Smooth muscle cell (in vitro differentiated cells): ENCODE measurements around the gene ACOX3. TPM values are rescaled to one million over a fixed set of nuclear protein-coding genes. Genes with fewer than 3 reads are reported as not detected.

Experiments
- DNase-seq: peaks from one replicate; lab custom pipeline; 2025; ENCODE audit not compliant: unreplicated experiment; lab: John Stamatoyannopoulos, UW
- H2AFZ ChIP-seq: fragments of 200-600 bp; sonication (generic); 2 replicates; pipeline ENCODE4 v1.6.0; 2016; ENCODE audit warnings: antibody characterized with exemption, low read depth, mild to moderate bottlenecking
- H3F3A ChIP-seq: fragments of 200-600 bp; sonication (generic); 2 replicates; pipeline ENCODE4 v1.6.0; 2017; ENCODE audit warnings: antibody characterized with exemption, low read depth
- H3K27ac ChIP-seq: fragments of 200-600 bp; sonication (generic); 2 replicates; pipeline ENCODE4 v1.5.1; 2016; ENCODE audit warnings: low read depth, mild to moderate bottlenecking
- H3K27me3 ChIP-seq: fragments of 200-600 bp; sonication (generic); 2 replicates; pipeline ENCODE4 v1.6.1; 2016; ENCODE audit warnings: low read depth, mild to moderate bottlenecking
- H3K36me3 ChIP-seq: fragments of 200-600 bp; sonication (generic); 2 replicates; pipeline ENCODE4 v1.5.1; 2016; ENCODE audit warnings: low read depth
- H3K4me1 ChIP-seq: fragments of 200-600 bp; sonication (generic); 2 replicates; pipeline ENCODE4 v1.5.1; 2016; ENCODE audit warnings: low read depth
- H3K4me2 ChIP-seq: fragments of 200-600 bp; sonication (generic); 2 replicates; pipeline ENCODE4 v1.6.0; 2016; ENCODE audit warnings: mild to moderate bottlenecking
- H3K4me3 ChIP-seq: fragments of 200-600 bp; sonication (generic); 2 replicates; pipeline ENCODE4 v1.5.1; 2016; ENCODE audit warnings: mild to moderate bottlenecking
- H3K79me2 ChIP-seq: fragments of 200-600 bp; sonication (generic); 2 replicates; pipeline ENCODE4 v1.6.0; 2016; ENCODE audit warnings: low read depth, mild to moderate bottlenecking
- H3K9ac ChIP-seq: fragments of 200-600 bp; sonication (generic); 2 replicates; pipeline ENCODE4 v1.6.0; 2016; ENCODE audit warnings: low read depth
- H3K9me3 ChIP-seq: fragments of 200-600 bp; sonication (generic); replicated peaks from 2 replicates; pipeline ENCODE4 v1.5.1; 2016; ENCODE audit warnings: low read depth
- H4K20me1 ChIP-seq: fragments of 200-600 bp; sonication (generic); 2 replicates; pipeline ENCODE4 v1.6.0; 2016; ENCODE audit warnings: low read depth
- CTCF ChIP-seq: fragments of 200-600 bp; sonication (generic); IDR thresholded peaks from 2 replicates; pipeline ENCODE4 v1.5.1; 2017; ENCODE audit warnings: borderline replicate concordance, mild to moderate bottlenecking, antibody characterized with exemption; ENCODE audit not compliant: insufficient read depth, poor library complexity, severe bottlenecking
- WGBS: methylation state at CpG from one replicate; pipeline ENCODE4 v1.1.7; 2016; ENCODE audit warnings: low lambda C conversion rate; 5-methylcytosine and 5-hydroxymethylcytosine counted together
- polyA plus RNA-seq: library from polyadenylated mRNA; unstranded; fragments of >200 nt; fragmentation: Nextera tagmentation; extraction: Ambion mirVana; gene quantifications from 2 replicates; pipeline ENCODE4 v1.2.1, GENCODE V29; 2016
- total RNA-seq: library from RNA; depleted of rRNA; stranded (reverse); fragments of >200 nt; gene quantifications from 2 replicates; pipeline ENCODE4 v1.2.3, GENCODE V29; 2014

Gene ACOX3
- total and polyA plus RNA-seq, 2 experiments from 2014 or later: 25.0 to 27.9 TPM

- Histone ChIP-seq H3K4me2 (no peak overlapping the region), H3K4me3 (no peak overlapping the region), H3K9ac (no peak overlapping the region), H3K9me3 (no peaks in the 10 kb centered on the region), H3F3A (peaks cover 32% of the 10 kb centered on the region), H4K20me1 (peaks cover 23% of the 10 kb centered on the region), H3K4me1 (peaks cover 18% of the 10 kb centered on the region), H2AFZ (no peak overlapping the region), H3K27ac (no peak overlapping the region), H3K79me2 (no peaks in the 10 kb centered on the region), H3K36me3 (no peaks in the 10 kb centered on the region), H3K27me3 (no peaks in the 10 kb centered on the region)
- TF ChIP-seq CTCF: no peak
- 99% methylated on average over 12 of the region's 12 CpGs for WGBS
- DNase-seq: no peak
These were observed 44.8 kb downstream of the ACOX3 start for GRCh38 chr4:8395504-8396296.

DNA sequence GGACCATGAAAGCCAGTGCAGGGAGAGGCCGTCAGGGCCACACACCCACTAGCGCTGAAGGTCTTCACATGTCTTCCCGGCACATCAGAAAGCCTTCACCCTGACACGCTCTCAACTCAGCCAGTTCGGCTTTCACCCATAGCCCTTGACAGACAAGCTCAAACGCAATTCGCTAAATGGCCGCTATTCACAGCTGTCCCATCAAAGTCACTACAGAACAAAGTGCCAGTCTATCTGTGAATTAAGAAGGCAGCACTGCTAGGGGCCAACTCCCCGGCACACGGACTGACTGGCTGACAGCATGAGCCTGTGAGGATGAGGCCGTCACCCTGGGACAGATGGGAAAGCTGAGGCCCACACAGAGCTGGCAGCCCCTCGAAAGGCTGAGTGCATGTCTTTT lies 45.7 kb downstream of the ACOX3 start:
- no peak overlapping the region for H2AFZ ChIP-seq
- H3K4me3 ChIP-seq: no peak overlapping the region
- H4K20me1 ChIP-seq: peaks cover 23% of the 10 kb centered on the region
- peaks cover 32% of the 10 kb centered on the region for H3F3A ChIP-seq
- peaks cover 18% of the 10 kb centered on the region for H3K4me1 ChIP-seq
- H3K79me2 ChIP-seq: no peaks in the 10 kb centered on the region
- DNase-seq: no peak
- WGBS: 93% methylated on average over 12 of the region's 12 CpGs
- no peak for TF ChIP-seq CTCF
- no peaks in the 10 kb centered on the region for H3K36me3 ChIP-seq
- H3K9me3 ChIP-seq: no peaks in the 10 kb centered on the region
- H3K27ac ChIP-seq: no peak overlapping the region
- no peak overlapping the region for H3K4me2 ChIP-seq
- H3K9ac ChIP-seq: no peak overlapping the region
- no peaks in the 10 kb centered on the region for H3K27me3 ChIP-seq

DNA sequence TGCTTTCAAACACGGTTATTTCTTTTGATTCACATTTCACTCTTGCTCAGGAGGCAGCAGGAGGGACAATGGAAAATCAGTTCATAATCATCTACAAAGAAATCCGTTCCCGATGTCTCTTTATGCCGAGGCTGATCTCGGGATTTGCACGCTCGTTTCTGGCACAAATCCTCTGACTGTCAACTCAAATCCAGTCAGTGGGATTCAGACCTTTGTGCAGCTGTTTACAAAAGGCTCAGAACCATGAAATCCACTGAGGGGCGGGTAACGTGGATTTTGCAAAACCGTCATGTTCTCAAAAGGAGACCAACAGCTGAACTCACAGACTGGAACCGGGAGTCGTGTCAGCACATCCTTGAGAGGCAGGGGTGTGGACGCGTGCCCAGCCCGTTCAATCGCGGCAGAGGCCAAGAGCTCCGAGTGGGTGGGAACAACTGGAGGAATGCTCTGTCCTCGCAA lies 46.4 kb downstream of the ACOX3 start:
- H4K20me1 ChIP-seq: peaks cover 23% of the 10 kb centered on the region
- H3K9ac ChIP-seq: peak overlapping the region; percentile 2

More for the DNA sequence above, 46.4 kb downstream of the ACOX3 start:
- H3F3A ChIP-seq: peaks cover 32% of the 10 kb centered on the region
- H3K4me3 ChIP-seq: no peak overlapping the region
- no peaks in the 10 kb centered on the region for H3K36me3 ChIP-seq
- peak overlapping the region; percentile 64 for H3K27ac ChIP-seq
- no peak for TF ChIP-seq CTCF
- no peak for DNase-seq
- no peaks in the 10 kb centered on the region for H3K27me3 ChIP-seq
- H3K79me2 ChIP-seq: no peaks in the 10 kb centered on the region
- H2AFZ ChIP-seq: no peak overlapping the region
- H3K9me3 ChIP-seq: no peaks in the 10 kb centered on the region
- peaks cover 18% of the 10 kb centered on the region for H3K4me1 ChIP-seq
- H3K4me2 ChIP-seq: peak overlapping the region; percentile 58
- 18% methylated on average over 19 of the region's 19 CpGs for WGBS
